Pancreas (tissue), 10 donors: ENCODE results near the gene PIGM. TPM values are rescaled to one million over a fixed set of nuclear protein-coding genes. Genes with fewer than 3 reads are reported as not detected.

Experiments
- ATAC-seq, 4 donors: fragments of 200-7000 bp; cut with Tn5 transposase; one replicate each; pipeline versions ENCODE4 v1.8.0 to v1.9.1; 2020; ENCODE audit warnings: mild to moderate bottlenecking in 4 of 4, moderate library complexity in 4 of 4
- DNase-seq, 6 donors: peaks; one replicate each; pipeline ENCODE4 v3.0.0-alpha.2; 2020
- FAIRE-seq: peaks from 2 replicates; lab custom pipeline; 2012; peaks lifted over from hg19 to GRCh38; lab: Jason Lieb, UNC
- H3K27ac ChIP-seq, 4 donors: fragments of 200-600 bp; sonication (generic); 1 replicate in 3 of 4; 2 replicates in 1 of 4; pipeline versions ENCODE4 v1.5.0 to v1.8.0; 2020
- H3K27me3 ChIP-seq, 4 donors: fragments of 200-600 bp; one replicate each; pipeline ENCODE4 v1.8.0; 2021
- H3K36me3 ChIP-seq, 3 donors: fragments of 200-600 bp; sonication (generic) in 1 of 3; one replicate each; pipeline versions ENCODE4 v1.5.0 to v1.8.0; 2020 to 2021
- H3K4me1 ChIP-seq, 3 donors: fragments of 200-600 bp; one replicate each; pipeline ENCODE4 v1.8.0; 2021
- H3K4me3 ChIP-seq, 4 donors: fragments of 200-600 bp; sonication (generic) in 2 of 4; one replicate each; pipeline versions ENCODE4 v1.5.0 to v1.8.0; 2020 to 2021
- H3K9me3 ChIP-seq, 4 donors: fragments of 200-600 bp; one replicate each; pipeline ENCODE4 v1.8.0; 2021
- WGBS, 2 donors: extraction: QIAGEN DNeasy Blood & Tissue Kit; methylation state at CpG; one replicate each; pipeline ENCODE4 v1.1.7; 2013; 5-methylcytosine and 5-hydroxymethylcytosine counted together
- intact Hi-C, 3 donors: fragments of 100-400 bp; cut with DNase I; formaldehyde crosslinking; loops; one replicate each; pipeline versions ENCODE4 v1.11.1 to v1.14.2; 2022
- polyA plus RNA-seq, 2 donors: library from polyadenylated mRNA; stranded (reverse); fragments of 200-250 nt; gene quantifications; one replicate each; pipeline ENCODE4 v1.2.3, GENCODE V29; 2013
- total RNA-seq, 6 donors: library from RNA; stranded (reverse); fragmentation: NEBNext Ultra II Directional in 4 of 6; extraction: Animal tissue kit (Norgen Biotek cat#: 25700) in 4 of 6; gene quantifications; one replicate each; pipeline versions ENCODE4 v1.2.1 to v1.2.4, GENCODE V29; 2021 to 2023
- TF ChIP-seq, protein P1 (sequence below), 4 donors: fragments of 200-600 bp; sonication (generic) in 3 of 4; IDR thresholded peaks; one replicate each; pipeline versions ENCODE4 v1.5.0 to v1.8.0; 2021; ENCODE audit warnings: antibody characterized with exemption in 4 of 4
- donor health status: healthy with polysubstance abuse.
- donor health status: DM: no; HTN: no; CAD: no; lungs with moderate emphysema.
- donor health status: DM: no; HTN: no; CAD: no.
- donor health status: control.
- donor health status: control.
- donor health status: Bipolar disorder and iron deficiency.
- donor health status: DM: yes; HTN: yes; CAD: no.
- donor health status: DM: no; HTN: no; CAD: no.
- donor health status: DM: no; HTN: no; CAD: no.
- donor health status: DM: yes; HTN: yes; CAD: no.

PIGM gene
- total and polyA plus RNA-seq, 8 donors: 2.7 to 7.6 (median 4.6) TPM

DNA sequence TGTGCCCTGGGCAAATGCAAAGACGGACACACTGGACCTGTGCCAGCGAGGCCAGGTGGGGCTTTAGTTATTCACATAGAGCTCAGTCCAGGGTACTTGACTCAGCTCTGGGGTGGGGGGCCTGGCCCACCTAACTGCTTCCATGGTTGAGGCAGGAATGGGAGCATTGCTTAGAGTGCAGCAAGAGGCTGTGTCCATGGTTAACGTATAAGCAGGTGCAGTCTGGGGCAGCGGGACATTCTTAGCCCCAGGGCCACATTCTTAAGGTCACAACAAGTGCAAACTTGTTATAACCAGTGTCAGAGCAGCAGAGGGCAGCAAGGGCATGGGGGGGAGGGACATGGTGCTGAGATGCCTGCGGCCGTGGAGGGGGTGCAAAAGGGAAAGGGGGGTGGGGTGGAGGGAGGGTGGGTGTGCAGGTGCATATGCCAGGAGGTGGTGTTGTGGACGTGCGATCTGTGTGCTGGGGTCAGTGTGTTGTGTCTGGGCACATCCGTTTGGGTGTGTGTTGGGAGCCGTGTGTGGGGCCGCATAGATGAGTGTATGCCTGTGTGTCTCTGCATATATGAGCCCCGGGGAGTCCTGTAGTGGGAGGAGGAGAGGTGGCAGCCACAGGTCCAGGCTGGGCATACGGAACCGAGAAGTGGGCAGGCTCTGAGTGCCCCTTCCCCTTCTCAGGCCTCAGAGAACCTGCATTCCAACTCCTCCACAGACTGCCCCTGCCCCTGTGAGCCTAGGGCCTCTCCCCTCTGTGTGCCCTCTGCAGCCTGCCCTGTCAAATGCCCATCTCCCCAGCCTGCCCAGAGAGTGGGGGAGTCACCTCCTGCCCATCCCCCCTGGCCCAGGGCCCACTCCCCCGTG, 29.8 kb upstream of the PIGM start:
- ATAC-seq (no peak), DNase-seq (no peak), FAIRE-seq (no peak)
- H3K36me3 ChIP-seq: no peaks in the 10 kb centered on the region
- intact Hi-C loops: no loop called here
- no peak overlapping the region for H3K4me3 ChIP-seq
- WGBS, 2 donors: 48% methylated on average over 15 of the region's 15 CpGs
- no peak overlapping the region for H3K27ac ChIP-seq
- H3K4me1 ChIP-seq: no peaks in the 10 kb centered on the region
- no peaks in the 10 kb centered on the region for H3K27me3 ChIP-seq
- H3K9me3 ChIP-seq: no peaks in the 10 kb centered on the region
- TF ChIP-seq, protein P1, sequence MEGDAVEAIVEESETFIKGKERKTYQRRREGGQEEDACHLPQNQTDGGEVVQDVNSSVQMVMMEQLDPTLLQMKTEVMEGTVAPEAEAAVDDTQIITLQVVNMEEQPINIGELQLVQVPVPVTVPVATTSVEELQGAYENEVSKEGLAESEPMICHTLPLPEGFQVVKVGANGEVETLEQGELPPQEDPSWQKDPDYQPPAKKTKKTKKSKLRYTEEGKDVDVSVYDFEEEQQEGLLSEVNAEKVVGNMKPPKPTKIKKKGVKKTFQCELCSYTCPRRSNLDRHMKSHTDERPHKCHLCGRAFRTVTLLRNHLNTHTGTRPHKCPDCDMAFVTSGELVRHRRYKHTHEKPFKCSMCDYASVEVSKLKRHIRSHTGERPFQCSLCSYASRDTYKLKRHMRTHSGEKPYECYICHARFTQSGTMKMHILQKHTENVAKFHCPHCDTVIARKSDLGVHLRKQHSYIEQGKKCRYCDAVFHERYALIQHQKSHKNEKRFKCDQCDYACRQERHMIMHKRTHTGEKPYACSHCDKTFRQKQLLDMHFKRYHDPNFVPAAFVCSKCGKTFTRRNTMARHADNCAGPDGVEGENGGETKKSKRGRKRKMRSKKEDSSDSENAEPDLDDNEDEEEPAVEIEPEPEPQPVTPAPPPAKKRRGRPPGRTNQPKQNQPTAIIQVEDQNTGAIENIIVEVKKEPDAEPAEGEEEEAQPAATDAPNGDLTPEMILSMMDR (IDR thresholded peaks at IDR 0.05): no peak

DNA sequence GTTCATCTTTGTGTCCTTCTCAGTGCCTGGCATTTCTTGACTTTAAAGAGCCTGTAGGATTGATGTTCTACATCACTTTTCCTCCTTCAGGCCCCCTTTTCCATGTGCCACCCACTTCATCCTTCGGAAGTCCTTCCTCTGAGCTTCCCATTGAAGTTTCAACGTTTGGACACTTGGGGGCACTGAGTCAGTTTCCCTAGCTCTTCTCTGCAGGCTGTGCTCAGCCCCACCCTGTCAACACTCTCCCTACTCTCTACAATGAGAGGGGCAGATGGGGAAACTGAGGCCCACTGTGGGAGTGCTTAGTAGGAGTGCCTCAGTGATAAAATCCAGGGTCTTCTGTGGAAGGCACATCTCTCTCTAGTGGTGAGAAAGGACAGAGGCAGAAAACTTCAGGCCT, 26.3 kb upstream of the PIGM start:
- Histone ChIP-seq H3K27ac (no peak overlapping the region), H3K27me3 (no peaks in the 10 kb centered on the region), H3K36me3 (no peaks in the 10 kb centered on the region), H3K9me3 (no peaks in the 10 kb centered on the region), H3K4me1 (no peaks in the 10 kb centered on the region), H3K4me3 (no peak overlapping the region)
- TF ChIP-seq, protein P1 (IDR thresholded peaks at IDR 0.05): no peak
- ATAC-seq (no peak), FAIRE-seq (no peak), DNase-seq (no peak)
- 32 to 42% methylated on average over 2 of the region's 2 CpGs for WGBS, 2 donors
- intact Hi-C loops: no loop called here

GRCh38 chr1:160056648-160057169, 24.9 kb upstream of the PIGM start:
- Histone ChIP-seq H3K27me3 (no peaks in the 10 kb centered on the region), H3K4me3 (no peak overlapping the region), H3K4me1 (no peaks in the 10 kb centered on the region), H3K27ac (no peak overlapping the region), H3K9me3 (no peaks in the 10 kb centered on the region), H3K36me3 (no peaks in the 10 kb centered on the region)
- DNase-seq: no peak
- TF ChIP-seq, protein P1 (IDR thresholded peaks at IDR 0.05): no peak
- intact Hi-C loops: no loop called here
- FAIRE-seq: no peak
- WGBS, 2 donors: 83 to 91% methylated on average over 1 of the region's 1 CpG
- ATAC-seq: no peak

DNA sequence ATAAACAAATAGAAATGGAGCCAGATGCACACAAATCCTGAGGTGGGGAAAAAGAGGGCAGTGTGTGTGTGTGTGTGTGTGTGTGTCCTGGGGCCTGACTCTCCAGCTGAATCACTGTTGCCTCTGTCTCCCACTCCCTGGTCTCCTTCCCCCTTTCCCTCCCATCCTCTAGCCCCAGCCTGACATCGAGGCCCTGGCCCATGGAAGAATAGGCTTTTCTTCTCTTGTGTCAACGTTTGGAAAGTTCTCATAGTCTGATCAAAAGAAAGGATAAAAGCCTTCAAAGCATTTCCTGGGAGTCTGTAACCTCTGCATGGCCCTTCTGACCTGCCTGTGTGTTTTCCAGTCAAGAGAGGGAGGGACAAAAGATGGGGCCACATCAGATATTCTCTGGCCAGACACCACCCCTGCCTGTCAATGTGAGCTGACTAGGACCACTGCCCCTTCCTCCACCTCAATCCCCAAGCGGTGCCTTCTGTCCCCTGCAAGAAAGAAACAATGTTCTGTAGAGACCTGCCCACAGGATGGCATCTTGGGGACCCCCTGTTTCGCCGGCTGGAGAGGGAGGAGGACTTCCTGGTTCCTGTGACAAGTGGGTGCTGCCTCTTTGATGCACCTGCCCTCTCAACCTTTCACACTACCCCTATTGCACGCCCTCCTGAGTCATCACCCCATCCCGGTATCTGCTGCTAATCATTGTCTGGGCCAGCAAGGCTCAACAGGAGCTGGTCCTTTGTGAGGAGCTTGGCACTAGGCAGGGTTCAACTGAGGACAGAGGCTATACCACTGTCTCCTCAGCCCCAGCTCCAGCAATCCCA, 22.0 kb upstream of the PIGM start:
- no peak overlapping the region for H3K27ac ChIP-seq
- H3K36me3 ChIP-seq: no peaks in the 10 kb centered on the region
- ATAC-seq: no peak
- DNase-seq: no peak
- H3K27me3 ChIP-seq: no peaks in the 10 kb centered on the region
- TF ChIP-seq, protein P1 (IDR thresholded peaks at IDR 0.05): no peak
- no peaks in the 10 kb centered on the region for H3K9me3 ChIP-seq
- H3K4me1 ChIP-seq: no peaks in the 10 kb centered on the region
- intact Hi-C loops: no loop called here
- 59 to 70% methylated on average over 7 of the region's 7 CpGs for WGBS, 2 donors
- H3K4me3 ChIP-seq: no peak overlapping the region
- FAIRE-seq: no peak
